A549 treated with DMSO at 1 μM for 4 hours (cell line): ENCODE results near the gene TBX18. TPM values are rescaled to one million over a fixed set of nuclear protein-coding genes. Genes with fewer than 3 reads are reported as not detected.

Experiments
- total RNA-seq: library from RNA; stranded (reverse); fragments of 200-300 nt; extraction: Qiagen RNA extraction; gene quantifications from 5 replicates; pipeline ENCODE4 v1.2.3, GENCODE V29; 2022; ENCODE audit warnings: low read depth

TBX18 gene
- total RNA-seq: 13.2 to 21.9 TPM (median 19.0 TPM) in 5 replicates

GRCh38 chr6:84764332-84765049 is at the start of gene TBX18:
Gene TBX18 (minus strand): TSS chr6:84764598. CDS start chr6:84764181, 417 bp downstream.

